GM06990 (cell line): Measurements from ENCODE around the gene WNK2.

ENCODE experiments used
- DNase-seq: peaks from one replicate; pipeline ENCODE4 v3.0.0-alpha.2; 2011; ENCODE audit not compliant: insufficient read length; ENCODE audit errors: extremely low read depth
- H3K27me3 ChIP-seq: replicated peaks from 2 replicates; pipeline ENCODE4 v1.6.0; 2011; ENCODE audit warnings: low read length; ENCODE audit not compliant: control insufficient read depth, insufficient read depth
- H3K36me3 ChIP-seq: 2 replicates; pipeline ENCODE4 v1.5.1; 2011; ENCODE audit warnings: low read length; ENCODE audit not compliant: control insufficient read depth, insufficient read depth
- H3K4me3 ChIP-seq: replicated peaks from 2 replicates; pipeline ENCODE4 v1.5.1; 2011; ENCODE audit warnings: low read depth, mild to moderate bottlenecking, control low read depth, low read length
- CTCF ChIP-seq: IDR thresholded peaks from 2 replicates; pipeline ENCODE4 v1.5.1; 2011; ENCODE audit warnings: low read length, control low read depth, mild to moderate bottlenecking, inconsistent platforms; ENCODE audit not compliant: insufficient read depth, poor library complexity, severe bottlenecking

WNK2 gene

GRCh38 chr9:93203718-93204469, 20.0 kb downstream of the WNK2 start:
- no peak overlapping the region for H3K4me3 ChIP-seq
- H3K36me3 ChIP-seq, result no peaks in the 10 kb centered on the region
- no peaks in the 10 kb centered on the region; the same call in 1 of the 2 replicates for H3K27me3 ChIP-seq
- no peak for TF ChIP-seq CTCF
- DNase-seq, result no peak

DNA sequence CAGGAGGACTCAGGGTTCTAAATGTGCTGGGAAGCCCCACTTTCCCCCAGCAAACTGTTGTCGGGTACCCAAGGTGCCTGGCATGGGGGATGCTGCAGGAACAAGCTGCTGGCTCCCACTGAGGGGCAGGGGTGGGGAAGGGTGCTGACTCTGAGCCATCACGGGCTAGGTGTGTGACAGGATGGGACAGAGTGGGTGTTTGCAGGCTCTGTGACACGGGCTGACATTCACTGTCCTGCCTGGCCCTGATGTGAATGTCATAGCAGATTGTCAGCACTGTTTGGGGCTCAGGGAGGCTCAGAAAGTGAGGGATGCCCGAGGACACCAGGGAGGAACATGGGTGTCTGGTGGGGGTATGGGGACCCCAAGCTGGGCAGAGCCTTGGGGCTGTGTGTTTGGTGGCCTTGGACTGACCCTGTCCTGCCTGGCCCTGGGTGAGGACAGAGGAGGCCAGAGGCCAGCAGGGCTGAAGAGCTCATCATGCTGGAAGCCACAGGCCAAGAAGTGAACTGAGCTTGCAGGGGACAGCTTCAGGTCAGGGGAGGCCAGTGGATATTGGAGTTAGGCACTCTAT, 20.6 kb downstream of the WNK2 start:
- Histone ChIP-seq H3K36me3 (no peaks in the 10 kb centered on the region), H3K27me3 (no peaks in the 10 kb centered on the region; the same call in 1 of the 2 replicates), H3K4me3 (no peak overlapping the region)
- TF ChIP-seq CTCF, result no peak
- DNase-seq, result no peak

- no peaks in the 10 kb centered on the region; the same call in 1 of the 2 replicates for H3K27me3 ChIP-seq
- no peak overlapping the region for H3K4me3 ChIP-seq
- no peaks in the 10 kb centered on the region for H3K36me3 ChIP-seq
- no peak for TF ChIP-seq CTCF
- no peak for DNase-seq
Observed at GRCh38 chr9:93205045-93205768, 21.3 kb downstream of the WNK2 start.

DNA sequence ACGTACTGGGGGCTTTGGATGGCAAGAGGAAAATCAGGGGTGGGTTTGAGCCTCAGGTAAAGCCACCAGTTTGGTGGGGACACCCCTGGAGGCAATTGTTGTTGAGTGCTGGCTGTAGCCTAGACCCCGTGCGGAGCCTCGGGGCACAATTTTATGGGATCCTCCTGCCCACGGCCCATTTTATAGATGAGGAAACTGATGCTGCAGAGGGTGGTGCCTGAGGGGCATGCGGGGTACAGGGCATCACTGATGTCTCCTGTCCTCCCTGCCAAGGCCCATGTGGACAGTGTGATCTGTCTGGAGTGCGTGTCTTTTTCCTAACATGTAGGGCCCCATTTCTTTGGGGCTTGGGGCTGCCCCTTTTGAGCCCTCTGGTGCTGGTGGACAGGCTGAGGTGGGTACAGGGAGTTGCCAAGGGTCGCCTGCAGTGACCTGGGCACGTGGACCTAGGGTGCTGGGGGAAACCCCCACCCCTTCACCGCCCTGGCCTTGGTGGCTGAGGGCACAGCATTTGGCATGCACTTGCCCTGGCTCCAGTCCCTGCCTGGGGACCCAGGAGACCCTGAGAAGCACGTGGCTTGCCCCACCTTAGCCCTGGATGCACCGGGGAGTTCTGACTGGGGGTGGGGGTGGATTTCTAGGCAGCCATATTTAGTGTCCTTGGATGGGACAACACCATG, 22.1 kb downstream of the WNK2 start:
- Histone ChIP-seq H3K27me3 (no peaks in the 10 kb centered on the region; the same call in 1 of the 2 replicates), H3K36me3 (no peaks in the 10 kb centered on the region), H3K4me3 (no peak overlapping the region)
- no peak for DNase-seq
- no peak for TF ChIP-seq CTCF

- Histone ChIP-seq H3K27me3 (no peaks in the 10 kb centered on the region; the same call in 1 of the 2 replicates), H3K36me3 (no peaks in the 10 kb centered on the region), H3K4me3 (no peak overlapping the region)
- no peak for TF ChIP-seq CTCF
- no peak for DNase-seq
Observed at GRCh38 chr9:93206576-93207155, 22.7 kb downstream of the WNK2 start.
